SK-N-SH (cell line): ENCODE measurements around the gene PBX4. TPM values are rescaled to one million over a fixed set of nuclear protein-coding genes. Genes with fewer than 3 reads are reported as not detected.

Source experiments
- CTCF ChIA-PET: fragments of 300-600, 350-600 bp; formaldehyde crosslinking; extraction: SDS; loops from one replicate; lab custom pipeline; 2021; lab: Yijun Ruan, JAX
- POLR2A ChIA-PET: fragments of 350-600 bp; sonication (Branson Sonifier 250); formaldehyde crosslinking; extraction: SDS; loops from one replicate; lab custom pipeline; 2020; ENCODE audit warnings: antibody characterized with exemption, inconsistent platforms; lab: Yijun Ruan, JAX
- DNase-seq: peaks from one replicate; pipeline ENCODE4 v3.0.0; 2012
- H2AFZ ChIP-seq: fragments of 200-600 bp; sonication (generic); 2 replicates; pipeline ENCODE4 v1.8.1; 2016; ENCODE audit warnings: antibody characterized with exemption, mild to moderate bottlenecking, low read depth
- H3F3A ChIP-seq: fragments of 200-600 bp; sonication (generic); replicated peaks from 2 replicates; pipeline ENCODE3; 2016; ENCODE audit warnings: antibody characterized with exemption, mild to moderate bottlenecking; ENCODE audit not compliant: insufficient read depth
- H3K27ac ChIP-seq, 2 experiments: fragments of 200-500 bp in 1 of 2; fragments of 200-600 bp in 1 of 2; sonication (Bioruptor generic) in 1 of 2; sonication (generic), shearing (Covaris generic) in 1 of 2; 2 replicates each; pipeline versions ENCODE4 v1.5.1 to v1.6.1; 2014 to 2016; ENCODE audit warnings: low read depth in 2 of 2, inconsistent platforms in 1 of 2, low read length in 1 of 2, mild to moderate bottlenecking in 1 of 2, mixed read lengths in 1 of 2
- H3K27me3 ChIP-seq: fragments of 200-600 bp; sonication (generic), shearing (Covaris generic); 2 replicates; pipeline ENCODE4 v1.6.1; 2016; ENCODE audit warnings: mixed run types; ENCODE audit not compliant: insufficient read depth
- H3K36me3 ChIP-seq, 2 experiments: fragments of 200-500 bp in 1 of 2; fragments of 200-600 bp in 1 of 2; sonication (Bioruptor generic) in 1 of 2; sonication (generic) in 1 of 2; replicated peaks in 1 of 2; 2 replicates each; pipeline versions ENCODE3 to v1.5.1; 2014 to 2016; ENCODE audit warnings: low read length in 1 of 2, mild to moderate bottlenecking in 1 of 2; ENCODE audit not compliant: insufficient read depth in 2 of 2, control insufficient read depth in 1 of 2
- H3K4me1 ChIP-seq, 2 experiments: fragments of 200-500 bp in 1 of 2; fragments of 200-600 bp in 1 of 2; sonication (Bioruptor generic) in 1 of 2; sonication (generic), shearing (Covaris generic) in 1 of 2; 2 replicates each; pipeline versions ENCODE4 v1.5.1 to v1.6.1; 2014 to 2016; ENCODE audit warnings: low read depth in 1 of 2, low read length in 1 of 2, mixed run types in 1 of 2; ENCODE audit not compliant: insufficient read depth in 2 of 2, control insufficient read depth in 1 of 2
- H3K4me2 ChIP-seq: fragments of 200-600 bp; sonication (generic), shearing (Covaris generic); 2 replicates; pipeline ENCODE4 v1.6.1; 2017; ENCODE audit warnings: mixed run types
- H3K4me3 ChIP-seq, 2 experiments: fragments of 200-500 bp in 1 of 2; fragments of 200-600 bp in 1 of 2; sonication (Bioruptor generic) in 1 of 2; sonication (generic), shearing (Covaris generic) in 1 of 2; 2 replicates each; pipeline versions ENCODE4 v1.5.1 to v1.8.1; 2014 to 2016; ENCODE audit warnings: low read depth in 2 of 2, inconsistent platforms in 1 of 2, low read length in 1 of 2, mild to moderate bottlenecking in 1 of 2, mixed read lengths in 1 of 2, moderate library complexity in 1 of 2
- H3K79me2 ChIP-seq: fragments of 200-600 bp; sonication (generic); 2 replicates; pipeline ENCODE4 v1.8.1; 2017; ENCODE audit warnings: mild to moderate bottlenecking; ENCODE audit not compliant: insufficient read depth
- H3K9ac ChIP-seq: fragments of 200-600 bp; sonication (generic); 2 replicates; pipeline ENCODE4 v1.6.1; 2017; ENCODE audit warnings: mixed run types
- H3K9me2 ChIP-seq: fragments of 200-600 bp; sonication (generic); 2 replicates; pipeline ENCODE4 v1.6.1; 2017; ENCODE audit warnings: mixed run types
- H3K9me3 ChIP-seq: fragments of 200-600 bp; sonication (generic); 2 replicates; pipeline ENCODE4 v1.6.1; 2017; ENCODE audit warnings: mixed run types, mild to moderate bottlenecking, moderate library complexity
- H4K20me1 ChIP-seq: fragments of 200-600 bp; sonication (generic); 2 replicates; pipeline ENCODE4 v1.6.1; 2017; ENCODE audit warnings: mild to moderate bottlenecking, mixed run types; ENCODE audit not compliant: insufficient read depth
- FOXJ3 ChIP-seq: sonication (generic); formaldehyde crosslinking; IDR thresholded peaks from 2 replicates; pipeline ENCODE4 v1.5.1; 2020; ENCODE audit warnings: mild to moderate bottlenecking, missing genetic modification reagents
- GATA2 ChIP-seq: sonication (generic); formaldehyde crosslinking; IDR thresholded peaks from 2 replicates; pipeline ENCODE4 v1.5.0; 2020; ENCODE audit warnings: mild to moderate bottlenecking, missing genetic modification reagents
- JUND ChIP-seq: IDR thresholded peaks from 2 replicates; pipeline ENCODE4 v1.4.0; 2012
- MXI1 ChIP-seq: IDR thresholded peaks from 2 replicates; pipeline ENCODE4 v1.6.1; 2012; ENCODE audit warnings: mild to moderate bottlenecking, low read depth, low read length, improper control_type of control experiment
- NFIC ChIP-seq: IDR thresholded peaks from 2 replicates; pipeline ENCODE4 v1.4.0; 2012; ENCODE audit warnings: borderline replicate concordance
- RAD21 ChIP-seq: IDR thresholded peaks from 2 replicates; pipeline ENCODE4 v1.6.1; 2012; ENCODE audit warnings: mild to moderate bottlenecking, low read length
- RFX5 ChIP-seq: IDR thresholded peaks from 2 replicates; pipeline ENCODE4 v1.6.1; 2012; ENCODE audit warnings: mild to moderate bottlenecking, improper control_type of control experiment, low read length
- SMC3 ChIP-seq: IDR thresholded peaks from 2 replicates; pipeline ENCODE4 v1.6.1; 2012; ENCODE audit warnings: low read depth, low read length, improper control_type of control experiment
- TAF1 ChIP-seq: IDR thresholded peaks from 2 replicates; pipeline ENCODE4 v1.6.1; 2012; ENCODE audit warnings: low read depth, mild to moderate bottlenecking, low read length, moderate library complexity, borderline replicate concordance
- TEAD4 ChIP-seq: IDR thresholded peaks from 2 replicates; pipeline ENCODE4 v1.4.0; 2012; ENCODE audit warnings: mild to moderate bottlenecking, borderline replicate concordance; ENCODE audit not compliant: insufficient read depth
- ZBTB33 ChIP-seq: IDR thresholded peaks from 2 replicates; pipeline ENCODE4 v1.4.0; 2012; ENCODE audit warnings: low read depth, borderline replicate concordance
- WGBS: methylation state at CpG from one replicate; pipeline ENCODE4 v1.1.6; 2017; ENCODE audit warnings: low lambda C conversion rate; 5-methylcytosine and 5-hydroxymethylcytosine counted together
- polyA plus RNA-seq, 3 experiments: library from polyadenylated mRNA; depleted of rRNA; stranded (reverse); fragments of >200 nt; gene quantifications; 2 replicates each; pipeline ENCODE4 v1.2.3, GENCODE V29; 2012
- TF ChIP-seq, protein P1 (sequence below): IDR thresholded peaks from 2 replicates; pipeline ENCODE4 v1.6.1; 2012; ENCODE audit warnings: mild to moderate bottlenecking, low read depth, low read length, moderate library complexity
- TF ChIP-seq, protein P2 (sequence below): IDR thresholded peaks from 2 replicates; pipeline ENCODE4 v1.4.0; 2012; ENCODE audit warnings: low read depth, borderline replicate concordance
- TF ChIP-seq, protein P3 (sequence below): fragments of 200-600 bp; sonication (generic); IDR thresholded peaks from 2 replicates; pipeline ENCODE4 v1.6.1; 2017; ENCODE audit warnings: antibody characterized with exemption, mild to moderate bottlenecking, moderate library complexity

PBX4 gene
- polyA plus RNA-seq, 1 of the 3 experiments (the other 2 are of a cell fraction): 6.4 TPM

GRCh38 chr19:19543101-19543500, 75.4 kb downstream of the PBX4 start:
- Histone ChIP-seq H3F3A (no peaks in the 10 kb centered on the region), H3K4me2 (no peak overlapping the region), H3K9ac (no peak overlapping the region), H3K4me3 (no peak overlapping the region), H3K27ac (no peak overlapping the region), H3K27me3 (no peaks in the 10 kb centered on the region), H3K4me1 (peaks cover 0 to 34% of the 10 kb centered on the region in 2 experiments; a peak in 1 of 4 replicates), H4K20me1 (no peaks in the 10 kb centered on the region), H3K9me3 (no peaks in the 10 kb centered on the region), H3K79me2 (no peaks in the 10 kb centered on the region), H3K9me2 (no peaks in the 10 kb centered on the region), H2AFZ (no peak overlapping the region)
- WGBS: 100% methylated on average over 2 of the region's 13 CpGs
- POLR2A ChIA-PET: no interaction called here
- TF ChIP-seq SMC3 (no peak), ZBTB33 (no peak), RFX5 (no peak), FOXJ3 (CRISPR knock-in tag) (no peak), MXI1 (no peak), GATA2 (CRISPR knock-in tag) (no peak), RAD21 (no peak), JUND (no peak), NFIC (no peak), TAF1 (no peak), TEAD4 (no peak)
- TF ChIP-seq, protein P1, sequence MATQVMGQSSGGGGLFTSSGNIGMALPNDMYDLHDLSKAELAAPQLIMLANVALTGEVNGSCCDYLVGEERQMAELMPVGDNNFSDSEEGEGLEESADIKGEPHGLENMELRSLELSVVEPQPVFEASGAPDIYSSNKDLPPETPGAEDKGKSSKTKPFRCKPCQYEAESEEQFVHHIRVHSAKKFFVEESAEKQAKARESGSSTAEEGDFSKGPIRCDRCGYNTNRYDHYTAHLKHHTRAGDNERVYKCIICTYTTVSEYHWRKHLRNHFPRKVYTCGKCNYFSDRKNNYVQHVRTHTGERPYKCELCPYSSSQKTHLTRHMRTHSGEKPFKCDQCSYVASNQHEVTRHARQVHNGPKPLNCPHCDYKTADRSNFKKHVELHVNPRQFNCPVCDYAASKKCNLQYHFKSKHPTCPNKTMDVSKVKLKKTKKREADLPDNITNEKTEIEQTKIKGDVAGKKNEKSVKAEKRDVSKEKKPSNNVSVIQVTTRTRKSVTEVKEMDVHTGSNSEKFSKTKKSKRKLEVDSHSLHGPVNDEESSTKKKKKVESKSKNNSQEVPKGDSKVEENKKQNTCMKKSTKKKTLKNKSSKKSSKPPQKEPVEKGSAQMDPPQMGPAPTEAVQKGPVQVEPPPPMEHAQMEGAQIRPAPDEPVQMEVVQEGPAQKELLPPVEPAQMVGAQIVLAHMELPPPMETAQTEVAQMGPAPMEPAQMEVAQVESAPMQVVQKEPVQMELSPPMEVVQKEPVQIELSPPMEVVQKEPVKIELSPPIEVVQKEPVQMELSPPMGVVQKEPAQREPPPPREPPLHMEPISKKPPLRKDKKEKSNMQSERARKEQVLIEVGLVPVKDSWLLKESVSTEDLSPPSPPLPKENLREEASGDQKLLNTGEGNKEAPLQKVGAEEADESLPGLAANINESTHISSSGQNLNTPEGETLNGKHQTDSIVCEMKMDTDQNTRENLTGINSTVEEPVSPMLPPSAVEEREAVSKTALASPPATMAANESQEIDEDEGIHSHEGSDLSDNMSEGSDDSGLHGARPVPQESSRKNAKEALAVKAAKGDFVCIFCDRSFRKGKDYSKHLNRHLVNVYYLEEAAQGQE: no peak
- TF ChIP-seq, protein P2, sequence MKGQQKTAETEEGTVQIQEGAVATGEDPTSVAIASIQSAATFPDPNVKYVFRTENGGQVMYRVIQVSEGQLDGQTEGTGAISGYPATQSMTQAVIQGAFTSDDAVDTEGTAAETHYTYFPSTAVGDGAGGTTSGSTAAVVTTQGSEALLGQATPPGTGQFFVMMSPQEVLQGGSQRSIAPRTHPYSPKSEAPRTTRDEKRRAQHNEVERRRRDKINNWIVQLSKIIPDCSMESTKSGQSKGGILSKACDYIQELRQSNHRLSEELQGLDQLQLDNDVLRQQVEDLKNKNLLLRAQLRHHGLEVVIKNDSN: no peak
- TF ChIP-seq, protein P3, sequence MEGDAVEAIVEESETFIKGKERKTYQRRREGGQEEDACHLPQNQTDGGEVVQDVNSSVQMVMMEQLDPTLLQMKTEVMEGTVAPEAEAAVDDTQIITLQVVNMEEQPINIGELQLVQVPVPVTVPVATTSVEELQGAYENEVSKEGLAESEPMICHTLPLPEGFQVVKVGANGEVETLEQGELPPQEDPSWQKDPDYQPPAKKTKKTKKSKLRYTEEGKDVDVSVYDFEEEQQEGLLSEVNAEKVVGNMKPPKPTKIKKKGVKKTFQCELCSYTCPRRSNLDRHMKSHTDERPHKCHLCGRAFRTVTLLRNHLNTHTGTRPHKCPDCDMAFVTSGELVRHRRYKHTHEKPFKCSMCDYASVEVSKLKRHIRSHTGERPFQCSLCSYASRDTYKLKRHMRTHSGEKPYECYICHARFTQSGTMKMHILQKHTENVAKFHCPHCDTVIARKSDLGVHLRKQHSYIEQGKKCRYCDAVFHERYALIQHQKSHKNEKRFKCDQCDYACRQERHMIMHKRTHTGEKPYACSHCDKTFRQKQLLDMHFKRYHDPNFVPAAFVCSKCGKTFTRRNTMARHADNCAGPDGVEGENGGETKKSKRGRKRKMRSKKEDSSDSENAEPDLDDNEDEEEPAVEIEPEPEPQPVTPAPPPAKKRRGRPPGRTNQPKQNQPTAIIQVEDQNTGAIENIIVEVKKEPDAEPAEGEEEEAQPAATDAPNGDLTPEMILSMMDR: no peak
- TF ChIP-seq, all 33 proteins: peak for 0
- no peak for DNase-seq
- CTCF ChIA-PET: interaction anchor here (1.0 to 1.7 kb wide), 3 partner anchors 10 to 101 kb away, joined by 3 to 5 read pairs (median 4); partner anchors contain the start of gene GMIP
- no peaks in the 10 kb centered on the region for H3K36me3 ChIP-seq
